ENCODE results near the gene PDX1.

The PDX1 gene

GRCh38 chr13:27907121-27907787 lies 12.5 kb upstream of the PDX1 start:
- H4K8ac ChIP-seq (ENCODE audit: low read depth, low read length), result no peak overlapping the region
- H3K9ac ChIP-seq (ENCODE audit: low read length), result no peak overlapping the region
- H3K18ac ChIP-seq (ENCODE audit: low read length), result no peak overlapping the region
- H2BK120ac ChIP-seq (ENCODE audit: low read depth, low read length), result no peak overlapping the region
- H2BK5ac ChIP-seq (ENCODE audit: low read length), result no peak overlapping the region
- H4K5ac ChIP-seq (ENCODE audit: low read length), result no peak overlapping the region
- H2AK5ac ChIP-seq (ENCODE audit: low read length), result no peak overlapping the region
- H3K4me3 ChIP-seq (ENCODE audit: low read length), result no peak overlapping the region
- no peak overlapping the region for H3K4ac ChIP-seq (ENCODE audit: low read depth, low read length)
- no peak for DNase-seq
- no peaks in the 10 kb centered on the region for H3K27me3 ChIP-seq (ENCODE audit: insufficient read depth, low read length, poor library complexity)
- no peak overlapping the region for H3K56ac ChIP-seq (ENCODE audit: low read length)
- no peaks in the 10 kb centered on the region for H3K79me1 ChIP-seq (ENCODE audit: low read length)
- H3K36me3 ChIP-seq (ENCODE audit: control insufficient read depth, insufficient read depth, low read length), result no peaks in the 10 kb centered on the region
- no peak overlapping the region for H3K27ac ChIP-seq (ENCODE audit: low read depth, low read length)
- no peak overlapping the region for H3K4me2 ChIP-seq (ENCODE audit: low read length)
- H3K4me1 ChIP-seq (ENCODE audit: control insufficient read depth, low read depth, low read length), result no peaks in the 10 kb centered on the region
- 100% methylated on average over 2 of the region's 6 CpGs for WGBS (ENCODE audit: extremely low coverage, insufficient coverage, low lambda C conversion rate)
- no peaks in the 10 kb centered on the region for H3K79me2 ChIP-seq (ENCODE audit: control insufficient read depth, insufficient read depth, low read length)
- H2BK15ac ChIP-seq (replicated peaks; ENCODE audit: low read depth), result no peak overlapping the region
- no peak overlapping the region for H3K23ac ChIP-seq (ENCODE audit: low read length)

- no peak overlapping the region for H2BK120ac ChIP-seq (ENCODE audit: low read depth, low read length)
- H3K27ac ChIP-seq (ENCODE audit: low read depth, low read length), result no peak overlapping the region
- no peak overlapping the region for H3K4me3 ChIP-seq (ENCODE audit: low read length)
- no peak overlapping the region for H2BK15ac ChIP-seq (replicated peaks; ENCODE audit: low read depth)
- H3K79me1 ChIP-seq (ENCODE audit: low read length), result no peaks in the 10 kb centered on the region
- H3K18ac ChIP-seq (ENCODE audit: low read length), result no peak overlapping the region
- H3K9ac ChIP-seq (ENCODE audit: low read length), result no peak overlapping the region
- no CpG with 5 or more reads among the region's 4 CpGs for WGBS (ENCODE audit: extremely low coverage, insufficient coverage, low lambda C conversion rate)
- no peak overlapping the region for H4K5ac ChIP-seq (ENCODE audit: low read length)
- no peak overlapping the region for H4K8ac ChIP-seq (ENCODE audit: low read depth, low read length)
- H2AK5ac ChIP-seq (ENCODE audit: low read length), result no peak overlapping the region
- H3K79me2 ChIP-seq (ENCODE audit: control insufficient read depth, insufficient read depth, low read length), result no peaks in the 10 kb centered on the region
- peaks cover 5% of the 10 kb centered on the region for H3K27me3 ChIP-seq (ENCODE audit: insufficient read depth, low read length, poor library complexity)
- H2BK5ac ChIP-seq (ENCODE audit: low read length), result no peak overlapping the region
- no peak overlapping the region for H3K23ac ChIP-seq (ENCODE audit: low read length)
- DNase-seq, result no peak
- H3K56ac ChIP-seq (ENCODE audit: low read length), result no peak overlapping the region
- no peak overlapping the region for H3K4ac ChIP-seq (ENCODE audit: low read depth, low read length)
- no peak overlapping the region for H3K4me2 ChIP-seq (ENCODE audit: low read length)
- no peaks in the 10 kb centered on the region for H3K4me1 ChIP-seq (ENCODE audit: control insufficient read depth, low read depth, low read length)
- H3K36me3 ChIP-seq (ENCODE audit: control insufficient read depth, insufficient read depth, low read length), result no peaks in the 10 kb centered on the region
Observed at GRCh38 chr13:27909378-27909777, 10.4 kb upstream of the PDX1 start.

DNA sequence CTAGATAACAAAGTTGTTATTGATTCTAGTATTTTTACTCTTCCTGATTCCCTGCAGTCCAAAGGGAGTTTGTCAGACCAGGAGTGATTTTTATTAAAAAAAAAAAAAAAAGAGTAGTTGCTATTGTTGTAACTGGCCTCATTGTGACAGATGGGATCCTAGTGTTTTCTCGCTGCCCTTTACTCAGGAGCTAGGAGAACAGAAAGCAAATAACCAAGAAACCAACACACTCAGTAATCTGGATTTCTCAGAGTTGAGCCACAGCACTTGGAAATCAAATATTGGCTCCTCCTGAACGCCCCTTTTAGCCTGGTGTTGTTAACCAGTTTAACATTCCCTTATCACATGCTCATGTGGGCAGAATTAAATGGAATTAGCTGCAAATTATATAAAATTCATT lies 8.3 kb upstream of the PDX1 start:
- no peak overlapping the region for H3K56ac ChIP-seq (ENCODE audit: low read length)
- WGBS (ENCODE audit: extremely low coverage, insufficient coverage, low lambda C conversion rate), result no CpG with 5 or more reads among the region's 2 CpGs

GRCh38 chr13:27913160-27913559 lies 6.6 kb upstream of the PDX1 start:
- Histone ChIP-seq H3K4ac (ENCODE audit: low read depth, low read length) (no peak overlapping the region), H3K9ac (ENCODE audit: low read length) (no peak overlapping the region), H3K23ac (ENCODE audit: low read length) (no peak overlapping the region), H3K79me1 (ENCODE audit: low read length) (no peaks in the 10 kb centered on the region), H2BK15ac (replicated peaks; ENCODE audit: low read depth) (no peak overlapping the region), H3K18ac (ENCODE audit: low read length) (no peak overlapping the region), H3K27ac (ENCODE audit: low read depth, low read length) (no peak overlapping the region), H3K36me3 (ENCODE audit: control insufficient read depth, insufficient read depth, low read length) (no peaks in the 10 kb centered on the region), H2BK5ac (ENCODE audit: low read length) (no peak overlapping the region), H3K56ac (ENCODE audit: low read length) (no peak overlapping the region), H2AK5ac (ENCODE audit: low read length) (no peak overlapping the region), H3K27me3 (ENCODE audit: insufficient read depth, low read length, poor library complexity) (peaks cover 30% of the 10 kb centered on the region), H4K5ac (ENCODE audit: low read length) (no peak overlapping the region), H3K79me2 (ENCODE audit: control insufficient read depth, insufficient read depth, low read length) (no peaks in the 10 kb centered on the region), H2BK120ac (ENCODE audit: low read depth, low read length) (no peak overlapping the region), H4K8ac (ENCODE audit: low read depth, low read length) (no peak overlapping the region), H3K4me3 (ENCODE audit: low read length) (no peak overlapping the region), H3K4me2 (ENCODE audit: low read length) (no peak overlapping the region), H3K4me1 (ENCODE audit: control insufficient read depth, low read depth, low read length) (no peaks in the 10 kb centered on the region)
- DNase-seq, result no peak
- no CpG with 5 or more reads among the region's 1 CpG for WGBS (ENCODE audit: extremely low coverage, insufficient coverage, low lambda C conversion rate)

More for the DNA sequence above, 8.3 kb upstream of the PDX1 start:
- no peaks in the 10 kb centered on the region for H3K4me1 ChIP-seq (ENCODE audit: control insufficient read depth, low read depth, low read length)
- no peak overlapping the region for H2BK120ac ChIP-seq (ENCODE audit: low read depth, low read length)
- H3K36me3 ChIP-seq (ENCODE audit: control insufficient read depth, insufficient read depth, low read length), result no peaks in the 10 kb centered on the region
- H3K79me2 ChIP-seq (ENCODE audit: control insufficient read depth, insufficient read depth, low read length), result no peaks in the 10 kb centered on the region
- no peak overlapping the region for H2BK15ac ChIP-seq (replicated peaks; ENCODE audit: low read depth)
- H3K27me3 ChIP-seq (ENCODE audit: insufficient read depth, low read length, poor library complexity), result peaks cover 15% of the 10 kb centered on the region
- no peak overlapping the region for H4K5ac ChIP-seq (ENCODE audit: low read length)
- no peak overlapping the region for H4K8ac ChIP-seq (ENCODE audit: low read depth, low read length)
- H2BK5ac ChIP-seq (ENCODE audit: low read length), result no peak overlapping the region
- no peak overlapping the region for H2AK5ac ChIP-seq (ENCODE audit: low read length)
- no peak overlapping the region for H3K4me3 ChIP-seq (ENCODE audit: low read length)
- H3K18ac ChIP-seq (ENCODE audit: low read length), result no peak overlapping the region
- H3K27ac ChIP-seq (ENCODE audit: low read depth, low read length), result no peak overlapping the region
- no peak overlapping the region for H3K4ac ChIP-seq (ENCODE audit: low read depth, low read length)
- H3K23ac ChIP-seq (ENCODE audit: low read length), result no peak overlapping the region
- no peaks in the 10 kb centered on the region for H3K79me1 ChIP-seq (ENCODE audit: low read length)
- H3K4me2 ChIP-seq (ENCODE audit: low read length), result no peak overlapping the region
- no peak for DNase-seq
- no peak overlapping the region for H3K9ac ChIP-seq (ENCODE audit: low read length)

GRCh38 chr13:27915301-27916207 lies 4.2 kb upstream of the PDX1 start:
- Histone ChIP-seq H3K79me1 (ENCODE audit: low read length) (no peaks in the 10 kb centered on the region), H3K4ac (ENCODE audit: low read depth, low read length) (no peak overlapping the region), H3K9ac (ENCODE audit: low read length) (no peak overlapping the region), H2BK5ac (ENCODE audit: low read length) (no peak overlapping the region), H4K5ac (ENCODE audit: low read length) (no peak overlapping the region), H3K79me2 (ENCODE audit: control insufficient read depth, insufficient read depth, low read length) (no peaks in the 10 kb centered on the region), H3K23ac (ENCODE audit: low read length) (no peak overlapping the region), H3K56ac (ENCODE audit: low read length) (no peak overlapping the region), H3K4me1 (ENCODE audit: control insufficient read depth, low read depth, low read length) (peaks cover under 1% of the 10 kb centered on the region), H2BK15ac (replicated peaks; ENCODE audit: low read depth) (no peak overlapping the region), H4K8ac (ENCODE audit: low read depth, low read length) (no peak overlapping the region), H2AK5ac (ENCODE audit: low read length) (no peak overlapping the region), H3K18ac (ENCODE audit: low read length) (no peak overlapping the region), H3K27me3 (ENCODE audit: insufficient read depth, low read length, poor library complexity) (peaks cover 49% of the 10 kb centered on the region), H3K4me3 (ENCODE audit: low read length) (no peak overlapping the region), H3K4me2 (ENCODE audit: low read length) (no peak overlapping the region), H3K36me3 (ENCODE audit: control insufficient read depth, insufficient read depth, low read length) (no peaks in the 10 kb centered on the region), H2BK120ac (ENCODE audit: low read depth, low read length) (no peak overlapping the region), H3K27ac (ENCODE audit: low read depth, low read length) (no peak overlapping the region)
- no CpG with 5 or more reads among the region's 10 CpGs for WGBS (ENCODE audit: extremely low coverage, insufficient coverage, low lambda C conversion rate)
- no peak for DNase-seq

All from mesendoderm (in vitro differentiated cells).